GM19193 (cell line): ENCODE results near the gene EFS.

Source experiments
- POLR2A ChIP-seq: IDR thresholded peaks from 4 replicates; pipeline ENCODE4 v1.6.1; 2011; ENCODE audit not compliant: insufficient read depth, insufficient read length; ENCODE audit errors: extremely low read depth

Gene EFS

GRCh38 chr14:23403908-23404307, 38.9 kb upstream of the EFS start:
- no peak for TF ChIP-seq POLR2A

GRCh38 chr14:23403139-23403438, 38.1 kb upstream of the EFS start:
- TF ChIP-seq POLR2A = no peak

- TF ChIP-seq POLR2A = no peak
These were observed 37.5 kb upstream of the EFS start for GRCh38 chr14:23402296-23403138.

GRCh38 chr14:23401291-23401690, 36.3 kb upstream of the EFS start:
- TF ChIP-seq POLR2A = no peak

- TF ChIP-seq POLR2A = no peak
These were observed 34.6 kb upstream of the EFS start for GRCh38 chr14:23399591-23399990.

GRCh38 chr14:23399136-23399535, 34.2 kb upstream of the EFS start:
- no peak for TF ChIP-seq POLR2A

- no peak for TF ChIP-seq POLR2A
These were observed 33.4 kb upstream of the EFS start for GRCh38 chr14:23398348-23398747.

- TF ChIP-seq POLR2A = no peak
These were observed 31.9 kb upstream of the EFS start for GRCh38 chr14:23396781-23397407.

GRCh38 chr14:23396126-23396525, 31.2 kb upstream of the EFS start:
- no peak for TF ChIP-seq POLR2A

GRCh38 chr14:23392613-23393012, 27.6 kb upstream of the EFS start:
- TF ChIP-seq POLR2A = no peak

- TF ChIP-seq POLR2A = no peak
These were observed 24.4 kb upstream of the EFS start for GRCh38 chr14:23389396-23389795.

GRCh38 chr14:23388996-23389395, 24.0 kb upstream of the EFS start:
- no peak for TF ChIP-seq POLR2A

GRCh38 chr14:23387916-23388882, 23.2 kb upstream of the EFS start:
- no peak for TF ChIP-seq POLR2A

GRCh38 chr14:23386999-23387398, 22.0 kb upstream of the EFS start:
- TF ChIP-seq POLR2A = no peak

GRCh38 chr14:23385642-23386265, 20.8 kb upstream of the EFS start:
- no peak for TF ChIP-seq POLR2A
